Naive B cell (primary cell): Measurements from ENCODE around the gene NES. TPM values are rescaled to one million over a fixed set of nuclear protein-coding genes. Genes with fewer than 3 reads are reported as not detected.

Experiments
- ATAC-seq, 2 donors: fragments of 150-1000 bp; cut with Tn5 transposase; 2 replicates each; pipeline ENCODE4 v1.10.0; 2021; ENCODE audit warnings: low read depth in 2 of 2, mild to moderate bottlenecking in 2 of 2, moderate library complexity in 2 of 2
- DNase-seq: peaks from one replicate; pipeline ENCODE4 v3.0.0; 2022
- H3K27ac Mint-ChIP-seq, 6 donors: one replicate each; pipeline ENCODE4 v1.8.0; 2020 to 2022; ENCODE audit warnings: mild to moderate bottlenecking in 6 of 6, mixed read lengths in 6 of 6, moderate library complexity in 5 of 6, inconsistent platforms in 2 of 6
- H3K27me3 Mint-ChIP-seq, 3 donors: one replicate each; pipeline ENCODE4 v1.8.0; 2021 to 2022; ENCODE audit warnings: mixed read lengths in 3 of 3, mild to moderate bottlenecking in 1 of 3
- H3K36me3 Mint-ChIP-seq, 2 donors: one replicate each; pipeline ENCODE4 v1.8.0; 2020 to 2022; ENCODE audit warnings: mixed read lengths in 2 of 2, inconsistent platforms in 1 of 2, mild to moderate bottlenecking in 1 of 2
- H3K4me1 Mint-ChIP-seq, 3 donors: one replicate each; pipeline ENCODE4 v1.8.0; 2020 to 2022; ENCODE audit warnings: mixed read lengths in 3 of 3, inconsistent platforms in 1 of 3, mild to moderate bottlenecking in 1 of 3, moderate library complexity in 1 of 3
- H3K4me3 Mint-ChIP-seq, 8 donors: one replicate each; pipeline ENCODE4 v1.8.0; 2020 to 2022; ENCODE audit warnings: mild to moderate bottlenecking in 8 of 8, mixed read lengths in 8 of 8, moderate library complexity in 8 of 8, inconsistent platforms in 2 of 8
- H3K9me3 Mint-ChIP-seq, 7 donors: one replicate each; pipeline ENCODE4 v1.8.0; 2020 to 2022; ENCODE audit warnings: mixed read lengths in 7 of 7, mild to moderate bottlenecking in 5 of 7, inconsistent platforms in 2 of 7, moderate library complexity in 1 of 7
- polyA plus RNA-seq, 6 donors: library from polyadenylated mRNA; unstranded; fragments of 300-500 nt; fragmentation: Illumina TruSeq; gene quantifications; one replicate each; pipeline ENCODE4 v1.2.3, GENCODE V29; 2021; ENCODE audit warnings: low read depth in 6 of 6

Gene NES
- polyA plus RNA-seq, result not detected

GRCh38 chr1:156676820-156677615 is at the start of gene NES:
TSS of gene NES (minus strand) at chr1:156677407. CDS start at chr1:156677264, 143 bp downstream.
- H3K4me1 Mint-ChIP-seq, result peaks cover 18 to 23% (median 19%) of the 10 kb centered on the region in 3 donors
- ATAC-seq (no peak), DNase-seq (no peak)
- peaks cover 49 to 93% (median 80%) of the 10 kb centered on the region in 3 donors for H3K27me3 Mint-ChIP-seq
- H3K4me3 Mint-ChIP-seq, result peak within 1 kb of the TSS; percentile 52 to 72 (median 66)
- H3K9me3 Mint-ChIP-seq, result no peaks in the 10 kb centered on the region
- peak within 1 kb of the TSS in 4 of 6 donors; percentile 9 to 90 (median 49) for H3K27ac Mint-ChIP-seq
- H3K36me3 Mint-ChIP-seq, result peaks cover 5 to 7% of the 10 kb centered on the region in 2 donors

GRCh38 chr1:156726549-156727226 is 49.5 kb upstream of the NES start:
- Mint-ChIP-seq H3K27me3 (no peaks in the 10 kb centered on the region), H3K9me3 (no peaks in the 10 kb centered on the region), H3K4me3 (no peak overlapping the region), H3K27ac (peak overlapping the region in 1 of 6 donors; percentile 99), H3K4me1 (peaks cover 24 to 36% (median 31%) of the 10 kb centered on the region in 3 donors), H3K36me3 (peaks cover 11 to 16% of the 10 kb centered on the region in 2 donors)
- DNase-seq (no peak), ATAC-seq (no peak)

GRCh38 chr1:156725683-156726280 is 48.6 kb upstream of the NES start:
- peaks cover 11 to 16% of the 10 kb centered on the region in 2 donors for H3K36me3 Mint-ChIP-seq
- DNase-seq, result peak; percentile 81
- H3K4me1 Mint-ChIP-seq, result peaks cover 24 to 31% (median 30%) of the 10 kb centered on the region in 3 donors
- H3K9me3 Mint-ChIP-seq, result no peaks in the 10 kb centered on the region
- H3K4me3 Mint-ChIP-seq, result no peak overlapping the region
- ATAC-seq, result peak; percentile 29 to 34
- H3K27me3 Mint-ChIP-seq, result no peaks in the 10 kb centered on the region
- H3K27ac Mint-ChIP-seq, result no peak overlapping the region

GRCh38 chr1:156721535-156721934 is 44.3 kb upstream of the NES start:
- Mint-ChIP-seq H3K4me3 (no peak overlapping the region), H3K36me3 (peaks cover 17 to 22% of the 10 kb centered on the region in 2 donors)

GRCh38 chr1:156721131-156721530 is 43.9 kb upstream of the NES start:
- H3K4me3 Mint-ChIP-seq, result no peak overlapping the region
- H3K36me3 Mint-ChIP-seq, result peaks cover 17 to 24% of the 10 kb centered on the region in 2 donors
- no peak overlapping the region for H3K27ac Mint-ChIP-seq
- no peaks in the 10 kb centered on the region for H3K27me3 Mint-ChIP-seq
- H3K9me3 Mint-ChIP-seq, result no peaks in the 10 kb centered on the region
- ATAC-seq (no peak), DNase-seq (no peak)
- peaks cover 15 to 21% (median 18%) of the 10 kb centered on the region in 3 donors for H3K4me1 Mint-ChIP-seq

More at GRCh38 chr1:156721535-156721934, 44.3 kb upstream of the NES start:
- H3K27ac Mint-ChIP-seq, result no peak overlapping the region
- no peak for ATAC-seq
- H3K27me3 Mint-ChIP-seq, result no peaks in the 10 kb centered on the region
- H3K4me1 Mint-ChIP-seq, result peaks cover 15 to 21% (median 18%) of the 10 kb centered on the region in 3 donors
- no peak for DNase-seq
- no peaks in the 10 kb centered on the region for H3K9me3 Mint-ChIP-seq

- no peaks in the 10 kb centered on the region for H3K9me3 Mint-ChIP-seq
- H3K27ac Mint-ChIP-seq, result no peak overlapping the region
- H3K27me3 Mint-ChIP-seq, result no peaks in the 10 kb centered on the region
- H3K36me3 Mint-ChIP-seq, result peaks cover 13 to 25% of the 10 kb centered on the region in 2 donors
- no peak for ATAC-seq
- peaks cover 5 to 19% (median 9%) of the 10 kb centered on the region in 3 donors for H3K4me1 Mint-ChIP-seq
- no peak for DNase-seq
- no peak overlapping the region for H3K4me3 Mint-ChIP-seq
Measured at GRCh38 chr1:156717351-156717750, 40.1 kb upstream of the NES start.

GRCh38 chr1:156714830-156715229 is 37.6 kb upstream of the NES start:
- peaks cover 3 to 17% (median 9%) of the 10 kb centered on the region in 3 donors for H3K4me1 Mint-ChIP-seq
- H3K4me3 Mint-ChIP-seq, result no peak overlapping the region
- no peaks in the 10 kb centered on the region for H3K27me3 Mint-ChIP-seq
- H3K36me3 Mint-ChIP-seq, result peaks cover 13 to 25% of the 10 kb centered on the region in 2 donors
- no peaks in the 10 kb centered on the region for H3K9me3 Mint-ChIP-seq
- no peak overlapping the region for H3K27ac Mint-ChIP-seq
- ATAC-seq (no peak), DNase-seq (no peak)

- Mint-ChIP-seq H3K27me3 (no peaks in the 10 kb centered on the region), H3K36me3 (peaks cover 13 to 25% of the 10 kb centered on the region in 2 donors), H3K4me1 (peaks cover 5 to 16% (median 9%) of the 10 kb centered on the region in 3 donors), H3K9me3 (no peaks in the 10 kb centered on the region), H3K27ac (peak overlapping the region in 2 of 6 donors; percentile 39 to 72), H3K4me3 (no peak overlapping the region)
- no peak for DNase-seq
- no peak for ATAC-seq
Measured at GRCh38 chr1:156712626-156713025, 35.4 kb upstream of the NES start.

GRCh38 chr1:156711011-156711817 is 34.0 kb upstream of the NES start:
- ATAC-seq (no peak), DNase-seq (no peak)
- Mint-ChIP-seq H3K27ac (no peak overlapping the region), H3K36me3 (peaks cover 8 to 18% of the 10 kb centered on the region in 2 donors), H3K9me3 (no peaks in the 10 kb centered on the region), H3K4me3 (no peak overlapping the region), H3K4me1 (peaks cover 12 to 22% (median 19%) of the 10 kb centered on the region in 3 donors), H3K27me3 (peaks cover 0 to 2% (median 0%) of the 10 kb centered on the region in 3 donors)

- no peak overlapping the region for H3K4me3 Mint-ChIP-seq
- H3K27me3 Mint-ChIP-seq, result peaks cover 0 to 12% (median 0%) of the 10 kb centered on the region in 3 donors
- H3K36me3 Mint-ChIP-seq, result peaks cover 2 to 5% of the 10 kb centered on the region in 2 donors
- no peaks in the 10 kb centered on the region for H3K9me3 Mint-ChIP-seq
- H3K4me1 Mint-ChIP-seq, result peaks cover 17 to 23% (median 21%) of the 10 kb centered on the region in 3 donors
- H3K27ac Mint-ChIP-seq, result peak overlapping the region in 2 of 6 donors; percentile 37 to 86
- DNase-seq (no peak), ATAC-seq (no peak)
Measured at GRCh38 chr1:156709757-156710489, 32.7 kb upstream of the NES start.

GRCh38 chr1:156709031-156709430 is 31.8 kb upstream of the NES start:
- Mint-ChIP-seq H3K4me1 (peaks cover 18 to 32% (median 30%) of the 10 kb centered on the region in 3 donors), H3K27me3 (peaks cover 6 to 19% (median 7%) of the 10 kb centered on the region in 3 donors), H3K4me3 (peak overlapping the region in 1 of 8 donors; percentile 75), H3K9me3 (no peaks in the 10 kb centered on the region), H3K27ac (peak overlapping the region in 1 of 6 donors; percentile 26), H3K36me3 (no peaks in the 10 kb centered on the region)
- DNase-seq (no peak), ATAC-seq (no peak)

- H3K36me3 Mint-ChIP-seq, result no peaks in the 10 kb centered on the region
- no peak for ATAC-seq
- H3K4me3 Mint-ChIP-seq, result peak overlapping the region in 4 of 8 donors; percentile 6 to 75 (median 23)
- peak overlapping the region in 1 of 6 donors; percentile 29 for H3K27ac Mint-ChIP-seq
- H3K27me3 Mint-ChIP-seq, result peaks cover 10 to 27% (median 15%) of the 10 kb centered on the region in 3 donors
- H3K4me1 Mint-ChIP-seq, result peaks cover 18 to 40% (median 32%) of the 10 kb centered on the region in 3 donors
- no peaks in the 10 kb centered on the region for H3K9me3 Mint-ChIP-seq
- DNase-seq, result no peak
Measured at GRCh38 chr1:156708218-156708661, 31.0 kb upstream of the NES start.
